GM12874 (cell line): ENCODE measurements around the gene BMP10.
A peak's percentile ranks its signal among the peaks of the same experiment; 100 is the strongest.

Experiments
- CTCF ChIP-seq: IDR thresholded peaks from 2 replicates; pipeline ENCODE4 v1.5.1; 2011; ENCODE audit warnings: low read depth, mild to moderate bottlenecking, control low read depth, low read length, moderate library complexity; ENCODE audit not compliant: insufficient read depth

BMP10 gene

DNA sequence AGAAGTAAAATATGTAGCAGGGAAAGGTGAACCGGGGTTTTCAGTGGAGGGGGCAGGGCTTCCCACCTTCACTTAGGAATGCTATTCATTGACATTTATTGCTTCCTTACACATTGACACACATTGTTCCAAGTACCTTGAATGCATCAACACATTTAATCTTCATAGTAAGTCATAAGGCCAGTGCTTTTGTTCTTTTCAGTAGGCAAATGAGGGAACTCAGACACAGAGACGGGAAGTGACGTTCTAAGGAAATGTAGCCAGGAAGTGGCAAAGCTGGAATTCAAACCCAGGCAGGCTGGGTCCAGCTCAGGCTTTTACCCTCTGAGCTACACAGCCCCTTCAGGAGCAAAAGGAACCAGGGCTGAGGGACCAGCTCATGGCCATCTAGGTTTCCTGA lies 20.7 kb downstream of the BMP10 start:
- TF ChIP-seq CTCF = no peak

DNA sequence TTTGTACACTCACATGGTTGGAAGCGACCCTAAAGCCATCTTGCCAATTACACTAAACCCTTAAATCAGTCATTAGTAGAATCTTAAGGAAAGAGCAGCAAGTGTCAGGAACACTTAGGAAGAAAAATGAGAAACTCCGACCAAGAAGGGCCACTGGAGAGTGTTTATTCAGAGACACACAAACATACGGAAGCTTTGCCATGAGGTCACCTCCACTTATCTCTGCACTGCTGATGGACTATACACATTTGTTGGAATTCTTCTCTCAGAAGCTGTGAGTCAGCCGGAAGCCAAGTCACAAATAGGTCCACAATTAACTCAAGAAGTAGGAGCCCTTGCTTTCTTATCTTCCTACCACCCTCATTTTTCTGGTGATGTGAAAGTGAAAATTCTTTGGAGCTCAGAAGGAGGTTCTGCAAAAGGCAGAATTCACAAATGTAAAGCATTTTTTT lies 21.6 kb downstream of the BMP10 start:
- TF ChIP-seq CTCF = no peak

DNA sequence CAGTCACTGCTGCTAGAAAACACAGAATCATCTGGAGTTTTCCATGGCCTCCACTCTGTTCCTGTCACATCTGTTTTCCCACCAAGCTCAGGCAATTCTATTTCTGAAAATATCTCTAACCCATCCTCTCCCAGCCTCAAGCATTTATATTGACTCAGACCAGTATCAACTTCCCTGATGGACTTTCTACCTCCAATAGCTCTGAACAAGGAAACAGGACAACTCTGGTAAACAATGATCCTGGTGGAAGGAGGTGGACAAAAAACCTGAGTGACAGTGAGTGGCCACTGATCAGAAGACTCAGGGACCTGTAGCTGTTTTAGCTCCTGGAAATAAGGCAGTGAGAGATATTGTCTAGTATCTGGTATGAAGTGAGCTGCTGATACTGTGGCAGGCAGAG lies 23.4 kb downstream of the BMP10 start:
- no peak for TF ChIP-seq CTCF

- TF ChIP-seq CTCF = no peak
Measured at GRCh38 chr2:68846091-68846490, 25.1 kb downstream of the BMP10 start.

GRCh38 chr2:68845043-68845442 lies 26.2 kb downstream of the BMP10 start:
- TF ChIP-seq CTCF = no peak

DNA sequence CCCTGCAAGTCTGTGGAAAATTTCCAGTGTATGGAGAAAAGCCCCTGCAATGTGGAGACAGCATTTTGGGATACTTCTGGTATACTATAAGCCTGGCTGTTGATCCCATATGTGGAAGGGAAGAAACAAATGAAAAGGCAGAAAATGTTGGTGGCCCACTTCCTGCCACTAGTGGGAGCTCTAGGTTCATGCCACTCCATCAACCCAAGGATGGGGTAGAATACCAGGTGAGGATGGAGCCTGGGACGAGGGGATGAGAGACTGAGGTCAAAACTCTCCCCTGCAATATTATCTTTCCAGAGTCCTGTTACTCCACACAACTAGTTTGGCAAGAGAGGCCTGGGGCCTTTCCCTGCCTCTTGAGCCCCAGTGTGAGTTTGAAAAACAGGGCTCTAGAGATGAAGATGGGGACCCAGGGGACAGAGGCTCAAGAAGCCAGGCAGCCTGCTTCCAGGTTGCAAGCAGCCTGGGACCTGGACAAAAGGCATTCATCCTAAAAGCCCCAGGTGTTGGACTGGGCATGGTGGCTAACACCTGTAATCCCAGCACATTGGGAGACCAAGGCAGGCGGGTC lies 31.9 kb downstream of the BMP10 start:
- peak; percentile 54 for TF ChIP-seq CTCF

DNA sequence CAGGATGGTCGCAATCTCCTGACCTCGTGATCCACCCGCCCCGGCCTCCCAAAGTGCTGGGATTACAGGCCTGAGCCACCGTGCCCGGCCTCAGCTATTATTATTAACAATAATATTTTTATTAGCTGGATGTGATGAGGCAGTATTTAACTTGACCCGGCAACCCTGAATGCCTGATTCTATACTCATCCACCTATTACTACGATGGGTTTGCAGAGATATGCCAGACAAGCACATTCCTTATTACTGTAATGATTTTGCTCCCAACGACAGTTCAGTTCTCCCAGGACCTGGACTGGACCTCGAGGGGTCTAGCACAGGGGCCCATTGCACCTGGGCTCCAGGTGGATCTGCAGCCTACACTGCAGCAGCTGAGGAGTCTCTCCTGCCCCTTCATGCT lies 32.6 kb downstream of the BMP10 start:
- TF ChIP-seq CTCF = no peak
